Fibroblast of villous mesenchyme (primary cell): ENCODE data around the gene KSR2. TPM values are rescaled to one million over a fixed set of nuclear protein-coding genes. Genes with fewer than 3 reads are reported as not detected.

Experiments used
- DNase-seq: peaks from one replicate; pipeline ENCODE4 v3.0.0-alpha.2; 2010; ENCODE audit warnings: low read depth
- H3K4me3 ChIP-seq: 2 replicates; pipeline ENCODE4 v1.5.1; 2011; ENCODE audit warnings: low read depth, mild to moderate bottlenecking, low read length
- CTCF ChIP-seq: IDR thresholded peaks from 2 replicates; pipeline ENCODE4 v1.5.1; 2012; ENCODE audit warnings: low read depth, mild to moderate bottlenecking, low read length; ENCODE audit not compliant: insufficient read depth
- total RNA-seq: library from RNA; depleted of rRNA; stranded (reverse); fragments of >200 nt; gene quantifications from 2 replicates; pipeline ENCODE4 v1.2.3, GENCODE V29; 2012

KSR2 gene
- total RNA-seq, 1 donor: not detected

GRCh38 chr12:117466677-117467362 lies 502.0 kb downstream of the KSR2 start:
- DNase-seq: no peak
- no peak overlapping the region for H3K4me3 ChIP-seq
- TF ChIP-seq CTCF: no peak

GRCh38 chr12:117461732-117462131 lies 507.1 kb downstream of the KSR2 start:
- no peak overlapping the region for H3K4me3 ChIP-seq
- DNase-seq: no peak
- TF ChIP-seq CTCF: no peak

- no peak for TF ChIP-seq CTCF
- no peak for DNase-seq
Measured at GRCh38 chr12:117459229-117459628, 509.6 kb downstream of the KSR2 start.

GRCh38 chr12:117457189-117457588 lies 511.6 kb downstream of the KSR2 start:
- TF ChIP-seq CTCF: no peak
- no peak overlapping the region for H3K4me3 ChIP-seq
- no peak for DNase-seq

More at GRCh38 chr12:117459229-117459628, 509.6 kb downstream of the KSR2 start:
- no peak overlapping the region for H3K4me3 ChIP-seq

GRCh38 chr12:117456076-117456475 lies 512.7 kb downstream of the KSR2 start:
- TF ChIP-seq CTCF: no peak
- no peak for DNase-seq
- H3K4me3 ChIP-seq: no peak overlapping the region

GRCh38 chr12:117453961-117454360 lies 514.8 kb downstream of the KSR2 start:
- DNase-seq: no peak
- no peak for TF ChIP-seq CTCF
- H3K4me3 ChIP-seq: no peak overlapping the region

GRCh38 chr12:117452112-117452511 lies 516.7 kb downstream of the KSR2 start:
- DNase-seq: no peak
- TF ChIP-seq CTCF: no peak
- H3K4me3 ChIP-seq: no peak overlapping the region
